ENCODE results near the gene HDAC9.

Gene HDAC9

DNA sequence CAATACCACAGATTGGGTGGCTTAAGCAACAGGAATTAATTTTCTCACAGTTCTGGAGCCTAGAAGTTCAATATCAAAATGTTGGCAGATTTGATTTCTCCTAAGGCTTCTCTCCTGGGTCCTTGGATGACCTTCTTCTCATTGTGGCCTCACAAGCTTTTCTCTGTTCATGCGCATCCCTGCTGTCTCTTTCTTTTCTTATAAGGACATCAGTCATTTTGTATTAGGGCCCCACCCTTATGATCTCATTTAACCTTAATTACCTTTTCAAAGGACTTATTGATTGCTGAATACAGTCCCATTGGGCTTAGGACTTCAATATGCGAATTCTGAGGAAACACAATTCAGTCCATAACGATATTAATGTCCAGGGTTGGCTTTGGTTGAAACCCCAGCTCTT is 285.4 kb downstream of the HDAC9 start:
- TF ChIP-seq ZFX (IDR thresholded peaks at IDR 0.05) = no peak
- TF ChIP-seq, protein P1, sequence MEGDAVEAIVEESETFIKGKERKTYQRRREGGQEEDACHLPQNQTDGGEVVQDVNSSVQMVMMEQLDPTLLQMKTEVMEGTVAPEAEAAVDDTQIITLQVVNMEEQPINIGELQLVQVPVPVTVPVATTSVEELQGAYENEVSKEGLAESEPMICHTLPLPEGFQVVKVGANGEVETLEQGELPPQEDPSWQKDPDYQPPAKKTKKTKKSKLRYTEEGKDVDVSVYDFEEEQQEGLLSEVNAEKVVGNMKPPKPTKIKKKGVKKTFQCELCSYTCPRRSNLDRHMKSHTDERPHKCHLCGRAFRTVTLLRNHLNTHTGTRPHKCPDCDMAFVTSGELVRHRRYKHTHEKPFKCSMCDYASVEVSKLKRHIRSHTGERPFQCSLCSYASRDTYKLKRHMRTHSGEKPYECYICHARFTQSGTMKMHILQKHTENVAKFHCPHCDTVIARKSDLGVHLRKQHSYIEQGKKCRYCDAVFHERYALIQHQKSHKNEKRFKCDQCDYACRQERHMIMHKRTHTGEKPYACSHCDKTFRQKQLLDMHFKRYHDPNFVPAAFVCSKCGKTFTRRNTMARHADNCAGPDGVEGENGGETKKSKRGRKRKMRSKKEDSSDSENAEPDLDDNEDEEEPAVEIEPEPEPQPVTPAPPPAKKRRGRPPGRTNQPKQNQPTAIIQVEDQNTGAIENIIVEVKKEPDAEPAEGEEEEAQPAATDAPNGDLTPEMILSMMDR (conservative IDR thresholded peaks at IDR 0.05) = no peak

DNA sequence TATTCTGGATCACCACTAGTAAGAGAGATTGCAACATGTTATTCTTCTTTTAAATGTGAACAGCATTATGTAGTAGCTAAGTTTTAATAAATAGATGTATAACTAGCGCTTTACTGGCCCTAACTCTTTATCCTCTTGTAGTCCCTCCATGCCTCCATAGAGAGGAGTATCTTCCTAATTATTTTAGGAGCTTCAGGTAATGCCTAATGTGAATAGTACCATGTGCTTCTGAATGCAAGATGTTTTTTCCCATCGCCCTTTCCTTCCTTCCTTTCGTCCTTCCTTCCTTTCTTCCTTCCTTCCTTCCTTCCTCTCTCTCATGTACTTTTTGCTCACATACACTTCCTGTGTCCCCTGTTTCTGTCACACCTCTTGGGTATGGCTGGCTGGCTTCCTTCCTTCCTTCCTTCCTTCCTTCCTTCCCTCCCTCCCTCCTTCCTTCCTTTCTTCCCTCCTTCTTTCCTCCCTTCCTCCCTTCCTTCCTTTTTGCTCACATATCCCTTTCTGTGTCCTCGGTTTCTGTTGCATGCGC is 290.7 kb downstream of the HDAC9 start:
- no peak overlapping the region for H3K27ac ChIP-seq
- TF ChIP-seq, protein P1 (conservative IDR thresholded peaks at IDR 0.05) = no peak
- no peak for TF ChIP-seq ZFX (IDR thresholded peaks at IDR 0.05)

More for the DNA sequence above, 285.4 kb downstream of the HDAC9 start:
- no peak overlapping the region for H3K27ac ChIP-seq

DNA sequence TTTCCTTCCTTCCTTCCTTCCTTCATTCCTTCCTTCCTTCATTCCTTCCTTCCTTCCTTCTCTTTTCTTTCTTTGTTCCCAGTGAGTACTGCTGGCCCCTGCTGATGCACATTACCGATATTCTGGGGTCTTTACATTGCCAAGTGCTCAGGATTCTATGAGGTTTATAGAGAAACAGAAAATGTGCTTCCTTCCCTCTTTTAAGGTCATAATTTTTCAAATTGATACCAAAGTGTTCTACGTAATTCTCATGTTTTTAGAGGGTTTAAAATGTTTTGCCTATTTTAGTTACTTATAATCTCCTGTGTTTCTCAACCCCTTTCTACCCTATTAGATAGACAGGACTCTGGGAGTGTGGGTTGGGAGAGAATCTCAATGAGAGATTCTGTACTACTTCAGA is 291.2 kb downstream of the HDAC9 start:
- no peak overlapping the region for H3K27ac ChIP-seq
- no peak for TF ChIP-seq ZFX (IDR thresholded peaks at IDR 0.05)
- TF ChIP-seq, protein P1 (conservative IDR thresholded peaks at IDR 0.05) = no peak

DNA sequence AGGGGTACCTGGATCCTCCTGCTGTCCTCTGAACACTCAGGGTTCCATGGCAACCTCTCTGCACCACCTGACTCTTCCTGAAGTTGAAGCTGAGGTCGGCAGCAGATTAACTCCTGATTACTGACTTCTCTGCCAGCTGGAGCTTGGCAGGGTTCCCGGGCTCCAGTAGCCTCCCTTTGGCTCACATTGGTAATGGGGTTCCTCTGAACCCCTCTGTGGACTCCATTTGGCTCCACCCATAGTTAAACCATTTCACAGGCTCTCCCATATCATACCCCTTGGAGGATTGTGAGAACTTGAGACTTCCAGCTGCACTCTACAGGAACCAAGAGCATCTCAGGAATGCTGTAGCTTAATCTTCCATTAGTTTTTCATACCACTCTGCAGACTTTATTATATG is 292.5 kb downstream of the HDAC9 start:
- TF ChIP-seq ZFX (IDR thresholded peaks at IDR 0.05) = no peak
- TF ChIP-seq, protein P1 (conservative IDR thresholded peaks at IDR 0.05) = no peak
- no peak overlapping the region for H3K27ac ChIP-seq

DNA sequence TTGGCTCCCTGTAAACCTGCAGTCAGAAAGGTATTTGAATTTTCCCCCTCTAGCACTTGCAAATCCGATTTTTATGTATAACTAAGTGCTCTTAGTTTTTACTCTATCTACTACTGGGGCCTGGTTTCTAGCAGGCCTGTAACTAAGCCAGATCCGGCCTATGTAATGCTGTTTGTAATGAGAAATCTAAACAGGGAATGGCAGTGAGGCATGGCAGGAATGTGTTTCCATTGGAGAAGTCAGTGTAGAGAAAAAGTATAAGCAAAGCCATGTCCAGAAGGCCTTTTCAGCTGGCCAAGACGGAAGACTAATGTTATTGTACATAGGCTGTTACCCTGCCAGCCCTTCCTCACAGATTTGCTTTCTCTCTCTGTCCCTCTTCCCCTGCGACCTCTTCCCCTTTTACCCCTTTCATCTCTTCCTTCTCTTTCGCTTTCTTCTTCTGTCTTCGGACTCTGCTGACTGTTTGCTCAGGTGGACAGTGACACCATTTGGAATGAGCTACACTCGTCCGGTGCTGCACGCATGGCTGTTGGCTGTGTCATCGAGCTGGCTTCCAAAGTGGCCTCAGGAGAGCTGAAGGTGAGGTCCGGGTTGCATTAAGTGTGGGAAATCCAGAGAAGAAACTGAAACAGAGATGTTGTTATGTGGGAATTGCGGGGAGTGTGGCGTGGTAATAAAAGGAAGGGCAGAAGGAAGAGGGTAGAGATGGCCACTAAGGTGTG is 297.5 kb downstream of the HDAC9 start:
- no peak overlapping the region for H3K27ac ChIP-seq
- no peak for TF ChIP-seq ZFX (IDR thresholded peaks at IDR 0.05)
- TF ChIP-seq, protein P1 (conservative IDR thresholded peaks at IDR 0.05) = no peak

DNA sequence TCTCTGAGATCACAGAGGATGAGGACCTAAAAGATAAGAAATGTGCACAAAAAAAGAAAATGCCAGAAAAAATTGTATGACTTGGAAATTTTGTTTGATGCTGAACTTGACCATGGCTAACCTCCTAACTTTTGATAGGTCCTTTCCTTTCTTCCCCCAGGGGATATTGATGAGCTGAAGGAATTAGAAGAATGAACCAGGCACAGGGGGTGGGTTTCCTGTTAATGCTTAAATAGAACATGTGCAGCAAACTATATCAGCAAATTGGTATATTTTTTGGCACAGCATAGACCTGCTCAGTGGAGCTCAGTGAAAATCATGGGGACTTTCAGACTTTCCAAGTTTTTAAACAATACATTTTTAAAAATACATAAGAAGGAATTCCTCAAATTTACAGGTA is 300.7 kb downstream of the HDAC9 start:
- no peak overlapping the region for H3K27ac ChIP-seq
- no peak for TF ChIP-seq ZFX (IDR thresholded peaks at IDR 0.05)
- TF ChIP-seq, protein P1 (conservative IDR thresholded peaks at IDR 0.05) = no peak

DNA sequence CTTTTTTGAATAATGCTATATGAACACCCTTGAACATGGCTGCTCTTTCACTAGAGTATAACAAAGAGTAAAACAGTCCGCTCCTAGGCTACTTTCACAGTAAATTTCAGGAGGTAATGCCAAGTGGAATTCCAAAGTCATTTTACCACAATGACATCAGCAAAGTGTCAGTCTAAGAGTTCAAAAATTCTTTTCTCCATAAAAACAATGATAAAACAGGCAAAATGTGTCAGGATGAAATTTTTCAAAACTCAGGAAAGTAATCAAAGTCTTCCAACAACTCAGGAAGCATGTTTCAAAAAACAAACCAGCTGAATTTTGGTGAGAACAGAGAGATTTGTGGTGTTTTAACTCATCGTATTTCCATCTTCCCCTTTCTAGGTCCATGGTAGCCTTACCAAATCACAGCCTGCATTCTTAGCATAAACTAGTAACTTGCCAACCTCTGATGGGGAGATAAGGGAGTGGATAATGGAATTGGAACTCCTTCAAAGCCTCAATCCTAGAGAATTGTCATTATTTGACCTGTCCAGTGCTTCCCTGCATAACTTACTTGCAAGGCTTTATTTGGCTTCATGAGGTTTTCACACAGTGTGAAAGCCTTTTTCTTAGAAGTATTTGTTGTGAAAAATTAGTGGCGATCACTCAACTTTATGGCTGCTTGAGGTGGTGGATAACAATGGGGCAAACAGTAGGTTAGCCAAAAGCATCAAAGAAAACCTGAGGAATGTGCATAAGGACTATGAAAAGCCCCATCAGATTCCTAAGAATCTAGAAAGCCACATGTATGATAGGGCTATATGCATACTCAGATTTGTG is 302.7 kb downstream of the HDAC9 start:
- TF ChIP-seq, protein P1 (conservative IDR thresholded peaks at IDR 0.05) = no peak
- TF ChIP-seq ZFX (IDR thresholded peaks at IDR 0.05) = no peak
- H3K27ac ChIP-seq = no peak overlapping the region
